ENCODE results near the gene UBE3D. TPM values are rescaled to one million over a fixed set of nuclear protein-coding genes. Genes with fewer than 3 reads are reported as not detected.
A peak's percentile ranks its signal among the peaks of the same experiment; 100 is the strongest.

UBE3D gene
- total and polyA plus RNA-seq, 2 experiments from 2014 or later, result 7.3 to 11.4 TPM

- Histone ChIP-seq H3K79me2 (no peaks in the 10 kb centered on the region), H4K20me1 (ENCODE audit: insufficient read depth, poor library complexity, severe bottlenecking) (no peaks in the 10 kb centered on the region), H3K27ac (no peak overlapping the region), H3K4me1 (ENCODE audit: insufficient read depth) (no peaks in the 10 kb centered on the region), H3K9me3 (ENCODE audit: low read depth) (peaks cover under 1% of the 10 kb centered on the region), H2AFZ (no peak overlapping the region), H3K4me2 (no peak overlapping the region), H3K9me2 (replicated peaks; ENCODE audit: insufficient read depth) (no peaks in the 10 kb centered on the region), H3K36me3 (replicated peaks; ENCODE audit: insufficient read depth, low read depth) (no peaks in the 10 kb centered on the region), H3K27me3 (no peaks in the 10 kb centered on the region), H3K4me3 (no peak overlapping the region)
- 83% methylated on average over 3 of the region's 3 CpGs for WGBS (ENCODE audit: low lambda C conversion rate, missing lambda C conversion rate)
- no peak for TF ChIP-seq CTCF (IDR thresholded peaks at IDR 0.05; ENCODE audit: poor library complexity)
- no peak for TF ChIP-seq EZH2phosphoT487 (IDR thresholded peaks at IDR 0.05; ENCODE audit: low read depth, severe bottlenecking, unreplicated experiment)
- TF ChIP-seq EZH2 (IDR thresholded peaks at IDR 0.05; ENCODE audit: borderline replicate concordance), result no peak
- no peak for DNase-seq (ENCODE audit: low spot score)
Observed at GRCh38 chr6:82924799-82925535, 140.7 kb downstream of the UBE3D start.

- no peaks in the 10 kb centered on the region for H3K36me3 ChIP-seq (replicated peaks; ENCODE audit: insufficient read depth, low read depth)
- H3K79me2 ChIP-seq, result no peaks in the 10 kb centered on the region
Observed at GRCh38 chr6:82921258-82921657, 144.4 kb downstream of the UBE3D start.

GRCh38 chr6:82917346-82918064 lies 148.1 kb downstream of the UBE3D start:
- Histone ChIP-seq H3K4me1 (ENCODE audit: insufficient read depth) (peaks cover 14% of the 10 kb centered on the region), H2AFZ (peak overlapping the region; percentile 52), H3K4me2 (peak overlapping the region; percentile 68), H3K4me3 (no peak overlapping the region), H3K27ac (peak overlapping the region; percentile 76), H3K9me2 (replicated peaks; ENCODE audit: insufficient read depth) (no peaks in the 10 kb centered on the region), H4K20me1 (ENCODE audit: insufficient read depth, poor library complexity, severe bottlenecking) (no peaks in the 10 kb centered on the region), H3K79me2 (no peaks in the 10 kb centered on the region), H3K9me3 (ENCODE audit: low read depth) (no peaks in the 10 kb centered on the region), H3K36me3 (replicated peaks; ENCODE audit: insufficient read depth, low read depth) (no peaks in the 10 kb centered on the region), H3K27me3 (no peaks in the 10 kb centered on the region)
- whole genome bisulfite sequencing (ENCODE audit: low lambda C conversion rate, missing lambda C conversion rate), result 45% methylated on average over 6 of the region's 6 CpGs
- no peak for TF ChIP-seq EZH2 (IDR thresholded peaks at IDR 0.05; ENCODE audit: borderline replicate concordance)
- TF ChIP-seq CTCF (IDR thresholded peaks at IDR 0.05; ENCODE audit: poor library complexity), result no peak
- TF ChIP-seq EZH2phosphoT487 (IDR thresholded peaks at IDR 0.05; ENCODE audit: low read depth, severe bottlenecking, unreplicated experiment), result no peak
- peak; percentile 22 for DNase-seq (ENCODE audit: low spot score)

More at GRCh38 chr6:82921258-82921657, 144.4 kb downstream of the UBE3D start:
- Histone ChIP-seq H2AFZ (no peak overlapping the region), H3K27ac (no peak overlapping the region), H3K4me1 (ENCODE audit: insufficient read depth) (peaks cover 14% of the 10 kb centered on the region), H3K4me2 (no peak overlapping the region), H3K9me2 (replicated peaks; ENCODE audit: insufficient read depth) (no peaks in the 10 kb centered on the region), H3K27me3 (no peaks in the 10 kb centered on the region), H4K20me1 (ENCODE audit: insufficient read depth, poor library complexity, severe bottlenecking) (no peaks in the 10 kb centered on the region), H3K4me3 (no peak overlapping the region), H3K9me3 (ENCODE audit: low read depth) (no peaks in the 10 kb centered on the region)
- 95% methylated on average over 1 of the region's 1 CpG for WGBS (ENCODE audit: low lambda C conversion rate, missing lambda C conversion rate)
- TF ChIP-seq EZH2phosphoT487 (IDR thresholded peaks at IDR 0.05; ENCODE audit: low read depth, severe bottlenecking, unreplicated experiment), result no peak
- TF ChIP-seq CTCF (IDR thresholded peaks at IDR 0.05; ENCODE audit: poor library complexity), result no peak
- no peak for DNase-seq (ENCODE audit: low spot score)
